Left renal cortex interstitium (tissue), 4 donors: ENCODE measurements around the gene CYBRD1. TPM values are rescaled to one million over a fixed set of nuclear protein-coding genes. Genes with fewer than 3 reads are reported as not detected.

ENCODE experiments used
- DNase-seq, 4 donors: peaks; one replicate each; pipeline ENCODE4 v3.0.0-alpha.2; 2013; ENCODE audit warnings: low read depth in 4 of 4, low spot score in 2 of 4, missing footprints in 1 of 4
- polyA plus RNA-seq, 4 donors: library from polyadenylated mRNA; unstranded; fragments of 120-200 nt; gene quantifications; one replicate each; pipeline ENCODE4 v1.2.1, GENCODE V29; 2013; ENCODE audit not compliant: insufficient read length in 4 of 4

CYBRD1 gene
- polyA plus RNA-seq, 4 donors, result 32.8 to 55.3 (median 43.9) TPM

GRCh38 chr2:171550613-171551012, 28.3 kb downstream of the CYBRD1 start:
- DNase-seq, result no peak

GRCh38 chr2:171551836-171552235, 29.6 kb downstream of the CYBRD1 start:
- DNase-seq, result no peak

- no peak for DNase-seq
Measured at GRCh38 chr2:171553236-171553635, 31.0 kb downstream of the CYBRD1 start.

- no peak for DNase-seq
Measured at GRCh38 chr2:171553858-171554257, 31.6 kb downstream of the CYBRD1 start.

GRCh38 chr2:171554991-171555615, 32.8 kb downstream of the CYBRD1 start:
- DNase-seq, result no peak

GRCh38 chr2:171557363-171557762, 35.1 kb downstream of the CYBRD1 start:
- DNase-seq, result no peak

GRCh38 chr2:171563301-171563700, 41.0 kb downstream of the CYBRD1 start:
- no peak for DNase-seq

- no peak for DNase-seq
Measured at GRCh38 chr2:171564463-171564862, 42.2 kb downstream of the CYBRD1 start.

GRCh38 chr2:171566057-171566456, 43.8 kb downstream of the CYBRD1 start:
- DNase-seq, result no peak

GRCh38 chr2:171566753-171567152, 44.5 kb downstream of the CYBRD1 start:
- no peak for DNase-seq

- no peak for DNase-seq
Measured at GRCh38 chr2:171568089-171568488, 45.8 kb downstream of the CYBRD1 start.

GRCh38 chr2:171571721-171572120, 49.4 kb downstream of the CYBRD1 start:
- DNase-seq, result no peak

GRCh38 chr2:171574149-171574795, 52.0 kb downstream of the CYBRD1 start:
- peak; percentile 17 to 47 (median 36) for DNase-seq

- no peak for DNase-seq
Measured at GRCh38 chr2:171575606-171576005, 53.3 kb downstream of the CYBRD1 start.

GRCh38 chr2:171578127-171578803, 56.0 kb downstream of the CYBRD1 start:
- DNase-seq, result no peak

GRCh38 chr2:171579481-171579880, 57.2 kb downstream of the CYBRD1 start:
- no peak for DNase-seq

GRCh38 chr2:171583566-171583965, 61.3 kb downstream of the CYBRD1 start:
- no peak for DNase-seq

GRCh38 chr2:171584001-171584400, 61.7 kb downstream of the CYBRD1 start:
- no peak for DNase-seq

- no peak for DNase-seq
Measured at GRCh38 chr2:171587132-171587531, 64.9 kb downstream of the CYBRD1 start.

- no peak for DNase-seq
Measured at GRCh38 chr2:171587567-171587966, 65.3 kb downstream of the CYBRD1 start.

- no peak for DNase-seq
Measured at GRCh38 chr2:171590116-171590515, 67.8 kb downstream of the CYBRD1 start.

GRCh38 chr2:171592036-171592555, 69.8 kb downstream of the CYBRD1 start:
- DNase-seq, result no peak
